Ovary (tissue), 9 donors: ENCODE measurements around the gene SLC16A3. TPM values are rescaled to one million over a fixed set of nuclear protein-coding genes. Genes with fewer than 3 reads are reported as not detected.

Source experiments
- DNase-seq, 5 donors: peaks; one replicate each; pipeline ENCODE4 v3.0.0-alpha.2; 2019 to 2020
- H3K27ac ChIP-seq, 2 donors: fragments of 200-600 bp; one replicate each; pipeline versions ENCODE4 v1.5.1 to v1.8.0; 2019 to 2022
- H3K27me3 ChIP-seq: fragments of 200-600 bp; one replicate; pipeline ENCODE4 v1.8.0; 2022
- H3K36me3 ChIP-seq: fragments of 200-600 bp; sonication (generic); one replicate; pipeline ENCODE4 v1.5.1; 2019
- H3K4me1 ChIP-seq: one replicate; pipeline ENCODE4 v1.8.1; 2013; ENCODE audit warnings: mild to moderate bottlenecking, moderate library complexity; ENCODE audit not compliant: insufficient read depth
- H3K4me3 ChIP-seq: fragments of 200-600 bp; sonication (generic); one replicate; pipeline ENCODE4 v1.5.1; 2017
- H3K9me3 ChIP-seq, 2 donors: fragments of 200-600 bp in 1 of 2; sonication (generic) in 1 of 2; one replicate each; pipeline versions ENCODE4 v1.5.1 to v1.8.1; 2013 to 2019; ENCODE audit warnings: mild to moderate bottlenecking in 1 of 2, moderate library complexity in 1 of 2
- EP300 ChIP-seq: sonication (generic); formaldehyde crosslinking; IDR thresholded peaks from one replicate; pipeline ENCODE4 v1.6.1; 2017; ENCODE audit warnings: antibody characterized with exemption
- POLR2A ChIP-seq: fragments of 450-650 bp; IDR thresholded peaks from one replicate; pipeline ENCODE4 v1.6.1; 2017; ENCODE audit warnings: antibody characterized with exemption, mild to moderate bottlenecking, moderate library complexity
- WGBS, 3 donors: extraction: QIAGEN DNeasy Blood & Tissue Kit in 1 of 3; methylation state at CpG; one replicate each; pipeline versions ENCODE4 v1.1.5 to v1.1.7; 2013 to 2017; 5-methylcytosine and 5-hydroxymethylcytosine counted together
- intact Hi-C, 4 donors: fragments of 100-400 bp; cut with DNase I; formaldehyde crosslinking; loops; one replicate each; pipeline versions ENCODE4 v1.11.0 to v1.15.1; 2022 to 2023
- polyA plus RNA-seq, 2 donors: library from polyadenylated mRNA; stranded (reverse); fragments of 200-250 nt in 1 of 2; fragments of 350-450 nt in 1 of 2; fragmentation: Illumina TruSeq in 1 of 2; extraction: RNeasy Lipid Tissue Mini Kit (QIAGEN cat#74804) in 1 of 2; gene quantifications; one replicate each; pipeline ENCODE4 v1.2.3, GENCODE V29; 2013 to 2014
- total RNA-seq, 7 donors: library from RNA; depleted of rRNA in 2 of 7; stranded (reverse); fragments of >200 nt in 2 of 7; fragmentation: NEBNext Ultra II Directional in 3 of 7; extraction: Animal tissue kit (Norgen Biotek cat#: 25700) in 3 of 7; gene quantifications; one replicate each; pipeline versions ENCODE4 v1.1.0 to v1.2.4, GENCODE V29; 2016 to 2023
- TF ChIP-seq, protein P1 (sequence below), 3 donors: fragments of 450-650 bp in 2 of 3; fragments of 200-600 bp in 1 of 3; IDR thresholded peaks; one replicate each; pipeline versions ENCODE4 v1.5.1 to v1.8.0; 2016 to 2022; ENCODE audit warnings: antibody characterized with exemption in 3 of 3, mild to moderate bottlenecking in 1 of 3
- donor health status: DM: no; HTN: no; CAD: no; lungs with moderate emphysema.
- donor health status: DM: no; HTN: no; CAD: no.
- donor health status: Bipolar disorder and iron deficiency.
- donor health status: DM: yes; HTN: yes; CAD: no.
- donor health status: DM: no; HTN: no; CAD: no.
- donor health status: DM: yes; HTN: yes; CAD: no.

Gene SLC16A3
- total and polyA plus RNA-seq, 9 donors: 3.5 to 23.2 (median 15.8) TPM

DNA sequence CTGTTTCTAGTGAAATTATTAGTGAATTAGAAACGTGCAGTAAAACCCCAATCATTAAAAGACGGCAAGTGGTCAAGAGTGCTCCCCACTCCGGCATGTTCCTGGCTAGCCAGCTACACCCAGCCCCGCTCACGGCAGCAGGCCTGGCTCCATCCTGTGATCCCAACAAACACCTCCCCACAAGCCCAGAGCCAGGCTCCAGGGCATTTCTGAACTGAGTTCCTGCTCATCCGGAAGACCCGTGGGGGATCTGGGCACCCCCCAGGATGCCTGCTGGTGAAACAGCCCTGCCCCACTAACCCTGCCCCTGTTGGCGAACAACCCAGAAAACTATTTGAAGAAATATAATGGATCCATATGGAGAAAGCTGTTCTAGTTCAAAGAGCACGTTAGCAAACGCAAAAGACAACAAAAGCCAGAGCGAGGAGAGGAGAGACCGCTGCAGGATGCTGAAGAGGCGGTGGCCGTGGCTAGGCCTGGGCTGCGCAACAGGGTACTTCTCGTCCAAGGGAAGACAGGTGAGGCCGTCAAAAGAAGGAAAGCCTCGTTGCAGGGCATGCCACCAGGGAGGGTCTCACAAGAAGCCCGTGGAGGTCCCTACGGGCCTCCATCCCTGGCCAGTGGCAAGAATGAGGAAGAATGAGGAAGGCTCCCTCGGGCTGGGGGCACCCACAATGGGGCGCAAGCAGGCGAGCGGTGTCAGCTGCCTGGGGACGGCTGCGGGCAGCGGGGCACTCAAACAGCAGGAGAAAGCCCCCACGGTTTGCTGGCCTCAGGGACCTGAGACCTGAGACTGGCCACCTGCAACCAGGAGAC, 19.2 kb downstream of the SLC16A3 start:
- no peaks in the 10 kb centered on the region for H3K27me3 ChIP-seq
- peak in 1 of 5 donors; percentile 20 for DNase-seq
- WGBS, 3 donors: 82 to 85% (median 84%) methylated on average over 28 of the region's 28 CpGs
- TF ChIP-seq POLR2A (no peak), EP300 (no peak)
- TF ChIP-seq, protein P1, sequence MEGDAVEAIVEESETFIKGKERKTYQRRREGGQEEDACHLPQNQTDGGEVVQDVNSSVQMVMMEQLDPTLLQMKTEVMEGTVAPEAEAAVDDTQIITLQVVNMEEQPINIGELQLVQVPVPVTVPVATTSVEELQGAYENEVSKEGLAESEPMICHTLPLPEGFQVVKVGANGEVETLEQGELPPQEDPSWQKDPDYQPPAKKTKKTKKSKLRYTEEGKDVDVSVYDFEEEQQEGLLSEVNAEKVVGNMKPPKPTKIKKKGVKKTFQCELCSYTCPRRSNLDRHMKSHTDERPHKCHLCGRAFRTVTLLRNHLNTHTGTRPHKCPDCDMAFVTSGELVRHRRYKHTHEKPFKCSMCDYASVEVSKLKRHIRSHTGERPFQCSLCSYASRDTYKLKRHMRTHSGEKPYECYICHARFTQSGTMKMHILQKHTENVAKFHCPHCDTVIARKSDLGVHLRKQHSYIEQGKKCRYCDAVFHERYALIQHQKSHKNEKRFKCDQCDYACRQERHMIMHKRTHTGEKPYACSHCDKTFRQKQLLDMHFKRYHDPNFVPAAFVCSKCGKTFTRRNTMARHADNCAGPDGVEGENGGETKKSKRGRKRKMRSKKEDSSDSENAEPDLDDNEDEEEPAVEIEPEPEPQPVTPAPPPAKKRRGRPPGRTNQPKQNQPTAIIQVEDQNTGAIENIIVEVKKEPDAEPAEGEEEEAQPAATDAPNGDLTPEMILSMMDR (IDR thresholded peaks at IDR 0.05): no peak
- H3K36me3 ChIP-seq: no peaks in the 10 kb centered on the region
- no peaks in the 10 kb centered on the region for H3K9me3 ChIP-seq
- H3K4me1 ChIP-seq: peaks cover 10% of the 10 kb centered on the region
- H3K27ac ChIP-seq: no peak overlapping the region
- intact Hi-C loops: loop anchor here in 1 of 4 donors (10.0 kb wide), 1 partner anchor 77 kb away; no protein-coding TSS in a partner anchor
- H3K4me3 ChIP-seq: no peak overlapping the region

DNA sequence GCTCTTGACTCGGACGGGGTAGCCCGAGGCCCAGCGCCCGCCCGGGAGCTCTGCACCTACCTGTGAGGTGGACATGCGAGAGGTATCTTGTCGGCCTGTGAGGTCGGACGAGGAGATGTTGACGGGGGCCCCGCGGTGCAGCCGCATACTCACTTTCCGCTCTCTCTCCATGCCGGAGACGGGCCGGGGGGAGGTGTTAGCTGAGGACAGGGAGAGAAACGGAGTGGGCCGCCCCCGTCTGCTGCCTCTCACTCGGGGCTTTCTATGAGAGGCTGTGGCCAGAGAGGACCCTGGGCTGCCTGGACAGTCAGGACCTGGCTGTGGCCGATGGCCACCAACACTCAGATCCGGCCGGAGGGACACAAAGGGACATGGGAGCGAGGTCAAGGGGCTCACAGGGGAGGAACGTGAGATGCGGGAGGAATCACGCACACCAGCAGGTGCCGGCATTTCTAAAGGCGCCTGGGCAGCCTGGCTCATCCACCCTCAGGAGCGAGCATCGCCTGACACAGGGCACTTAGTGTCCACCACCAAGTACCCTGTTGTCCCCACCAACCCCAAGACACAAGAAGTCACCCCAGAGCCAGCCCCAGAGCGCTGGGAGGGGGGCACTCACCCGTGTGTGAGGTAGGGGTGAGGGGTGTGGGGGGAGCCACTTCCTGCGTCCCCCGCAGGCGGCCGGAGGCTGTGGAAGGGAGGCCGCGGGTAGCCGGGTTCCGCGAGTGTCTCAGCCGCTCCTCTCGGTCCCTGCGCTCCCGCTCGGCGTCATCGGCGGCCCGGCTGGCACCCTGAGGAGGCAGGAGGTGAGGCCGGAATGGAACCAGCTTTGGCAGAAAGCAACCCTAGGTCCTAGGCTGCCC, 20.2 kb downstream of the SLC16A3 start:
- DNase-seq: peak in 1 of 5 donors; percentile 22
- TF ChIP-seq EP300: no peak
- no peak for TF ChIP-seq POLR2A
- TF ChIP-seq, protein P1 (IDR thresholded peaks at IDR 0.05): no peak
- Histone ChIP-seq H3K4me1 (peaks cover 7% of the 10 kb centered on the region), H3K9me3 (no peaks in the 10 kb centered on the region), H3K36me3 (no peaks in the 10 kb centered on the region), H3K27me3 (no peaks in the 10 kb centered on the region), H3K4me3 (no peak overlapping the region), H3K27ac (no peak overlapping the region)
- intact Hi-C loops: loop anchor here in 1 of 4 donors (10.0 kb wide), 1 partner anchor 76 kb away; no protein-coding TSS in a partner anchor
- WGBS, 3 donors: 89 to 91% (median 90%) methylated on average over 52 to 54 of the region's 54 CpGs

DNA sequence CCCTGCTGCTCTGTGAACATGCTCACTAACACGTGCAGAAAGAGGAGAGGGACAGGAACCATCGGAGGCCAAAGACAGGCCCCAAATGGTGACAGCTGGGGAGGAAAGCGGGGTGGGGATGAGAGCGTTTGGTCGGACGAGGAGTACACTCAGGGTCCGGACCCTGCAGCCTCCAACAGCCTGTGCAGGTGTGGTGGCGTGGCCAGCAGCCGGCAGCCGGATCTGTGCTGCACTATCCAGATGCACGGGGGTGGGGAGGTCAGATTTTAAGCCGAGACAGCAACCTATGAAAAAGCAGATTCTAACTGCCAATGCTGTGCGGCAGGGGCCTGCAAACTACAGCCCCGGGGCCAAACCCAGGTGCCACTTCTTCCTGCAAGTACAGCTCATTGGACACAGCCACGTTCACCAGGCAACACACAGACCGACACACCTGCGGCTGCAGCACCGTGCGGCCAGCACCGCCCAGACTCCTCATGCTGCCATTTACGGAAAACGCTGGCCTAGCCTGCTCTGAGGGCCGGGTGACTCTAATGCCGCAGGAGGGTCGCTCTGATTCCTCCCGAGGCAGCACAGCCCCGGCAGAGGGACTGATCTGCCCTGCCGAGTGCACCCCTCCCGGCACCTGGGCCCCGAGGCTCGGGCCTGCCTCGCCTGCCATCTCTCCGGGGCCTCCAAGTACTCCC, 21.2 kb downstream of the SLC16A3 start:
- H3K4me1 ChIP-seq: peaks cover 7% of the 10 kb centered on the region
- peak in 1 of 5 donors; percentile 15 for DNase-seq
- 85 to 86% (median 86%) methylated on average over 33 of the region's 33 CpGs for WGBS, 3 donors
- no peaks in the 10 kb centered on the region for H3K27me3 ChIP-seq
- TF ChIP-seq POLR2A (no peak), EP300 (no peak)
- TF ChIP-seq, protein P1 (IDR thresholded peaks at IDR 0.05): no peak
- no peaks in the 10 kb centered on the region for H3K9me3 ChIP-seq
- intact Hi-C loops: loop anchor here in 1 of 4 donors (10.0 kb wide), 1 partner anchor 75 kb away; no protein-coding TSS in a partner anchor
- no peak overlapping the region for H3K27ac ChIP-seq
- no peak overlapping the region for H3K4me3 ChIP-seq
- H3K36me3 ChIP-seq: no peaks in the 10 kb centered on the region
